ENCODE data around the gene TMEM141.
"Not testable (repeated sequence)": the region's sequence is repeated elsewhere in the genome, so short reads cannot be mapped to it uniquely, and the experiment has no call there.

TMEM141 gene

DNA sequence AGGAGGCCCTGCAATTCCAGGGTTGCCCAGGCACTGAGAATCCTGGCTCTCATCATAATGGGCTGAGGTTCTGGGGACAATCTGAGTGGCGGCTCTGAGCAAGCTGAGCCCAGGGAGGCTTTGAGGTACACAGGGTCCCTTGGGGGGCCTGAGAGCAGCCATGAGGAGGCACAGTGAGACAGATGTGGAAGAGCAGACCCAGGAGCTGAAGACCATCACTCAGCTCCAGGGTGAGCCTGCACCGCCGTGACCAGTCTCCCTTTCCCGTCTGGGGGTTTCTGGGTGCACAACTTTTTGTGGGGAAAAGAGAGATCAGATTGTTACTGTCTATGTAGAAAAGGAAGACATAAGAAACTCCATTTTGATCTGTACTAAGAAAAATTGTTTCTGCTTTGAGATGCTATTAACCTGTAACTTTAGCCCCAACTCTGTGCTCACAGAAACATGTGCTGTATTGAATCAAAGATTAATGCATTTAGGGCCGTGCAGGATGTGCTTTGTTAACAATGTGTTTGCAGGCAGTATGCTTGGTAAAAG, 5.2 kb downstream of the TMEM141 start, which contains the start of gene CCDC183:
Gene CCDC183, plus strand, starts transcription at position 101 of the 537 bp plus-strand sequence. Its CDS starts 60 bp downstream, at position 161.
- ATAC-seq (ENCODE audit: low read depth) (no peak), DNase-seq (ENCODE audit: low spot score) (no peak)
- Histone ChIP-seq H3K9me3 (ENCODE audit: severe bottlenecking) (no peaks in the 10 kb centered on the region), H3K27me3 (ENCODE audit: insufficient read depth, poor library complexity, severe bottlenecking) (peaks cover 38% of the 10 kb centered on the region), H3K4me1 (ENCODE audit: insufficient read depth, poor library complexity, severe bottlenecking) (peaks cover 15% of the 10 kb centered on the region), H3K36me3 (ENCODE audit: low read depth) (peaks cover 14% of the 10 kb centered on the region), H3K4me3 (ENCODE audit: severe bottlenecking) (no peak within 1 kb of the TSS), H3K27ac (ENCODE audit: poor library complexity, severe bottlenecking) (no peak within 1 kb of the TSS)
- TF ChIP-seq, protein P1, sequence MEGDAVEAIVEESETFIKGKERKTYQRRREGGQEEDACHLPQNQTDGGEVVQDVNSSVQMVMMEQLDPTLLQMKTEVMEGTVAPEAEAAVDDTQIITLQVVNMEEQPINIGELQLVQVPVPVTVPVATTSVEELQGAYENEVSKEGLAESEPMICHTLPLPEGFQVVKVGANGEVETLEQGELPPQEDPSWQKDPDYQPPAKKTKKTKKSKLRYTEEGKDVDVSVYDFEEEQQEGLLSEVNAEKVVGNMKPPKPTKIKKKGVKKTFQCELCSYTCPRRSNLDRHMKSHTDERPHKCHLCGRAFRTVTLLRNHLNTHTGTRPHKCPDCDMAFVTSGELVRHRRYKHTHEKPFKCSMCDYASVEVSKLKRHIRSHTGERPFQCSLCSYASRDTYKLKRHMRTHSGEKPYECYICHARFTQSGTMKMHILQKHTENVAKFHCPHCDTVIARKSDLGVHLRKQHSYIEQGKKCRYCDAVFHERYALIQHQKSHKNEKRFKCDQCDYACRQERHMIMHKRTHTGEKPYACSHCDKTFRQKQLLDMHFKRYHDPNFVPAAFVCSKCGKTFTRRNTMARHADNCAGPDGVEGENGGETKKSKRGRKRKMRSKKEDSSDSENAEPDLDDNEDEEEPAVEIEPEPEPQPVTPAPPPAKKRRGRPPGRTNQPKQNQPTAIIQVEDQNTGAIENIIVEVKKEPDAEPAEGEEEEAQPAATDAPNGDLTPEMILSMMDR (IDR thresholded peaks at IDR 0.05; ENCODE audit: poor library complexity, severe bottlenecking) = no peak

GRCh38 chr9:136796775-136797347, 5.7 kb downstream of the TMEM141 start:
- H3K27ac ChIP-seq (ENCODE audit: poor library complexity, severe bottlenecking); H3K4me3 ChIP-seq (ENCODE audit: severe bottlenecking); ATAC-seq (ENCODE audit: low read depth); DNase-seq (ENCODE audit: low spot score); H3K9me3 ChIP-seq (ENCODE audit: severe bottlenecking): not testable (repeated sequence)
- peaks cover 14% of the 10 kb centered on the region for H3K36me3 ChIP-seq (ENCODE audit: low read depth)
- H3K4me1 ChIP-seq (ENCODE audit: insufficient read depth, poor library complexity, severe bottlenecking) = peaks cover 17% of the 10 kb centered on the region
- peaks cover 38% of the 10 kb centered on the region for H3K27me3 ChIP-seq (ENCODE audit: insufficient read depth, poor library complexity, severe bottlenecking)

GRCh38 chr9:136798708-136799078, 7.5 kb downstream of the TMEM141 start:
- no peak overlapping the region for H3K4me3 ChIP-seq (ENCODE audit: severe bottlenecking)
- TF ChIP-seq, protein P1 (IDR thresholded peaks at IDR 0.05; ENCODE audit: poor library complexity, severe bottlenecking) = no peak
- H3K27ac ChIP-seq (ENCODE audit: poor library complexity, severe bottlenecking) = no peak overlapping the region
- DNase-seq (ENCODE audit: low spot score) (no peak), ATAC-seq (ENCODE audit: low read depth) (no peak)
- H3K4me1 ChIP-seq (ENCODE audit: insufficient read depth, poor library complexity, severe bottlenecking) = peaks cover 17% of the 10 kb centered on the region
- no peaks in the 10 kb centered on the region for H3K36me3 ChIP-seq (ENCODE audit: low read depth)
- peaks cover 38% of the 10 kb centered on the region for H3K27me3 ChIP-seq (ENCODE audit: insufficient read depth, poor library complexity, severe bottlenecking)
- H3K9me3 ChIP-seq (ENCODE audit: severe bottlenecking) = no peaks in the 10 kb centered on the region

DNA sequence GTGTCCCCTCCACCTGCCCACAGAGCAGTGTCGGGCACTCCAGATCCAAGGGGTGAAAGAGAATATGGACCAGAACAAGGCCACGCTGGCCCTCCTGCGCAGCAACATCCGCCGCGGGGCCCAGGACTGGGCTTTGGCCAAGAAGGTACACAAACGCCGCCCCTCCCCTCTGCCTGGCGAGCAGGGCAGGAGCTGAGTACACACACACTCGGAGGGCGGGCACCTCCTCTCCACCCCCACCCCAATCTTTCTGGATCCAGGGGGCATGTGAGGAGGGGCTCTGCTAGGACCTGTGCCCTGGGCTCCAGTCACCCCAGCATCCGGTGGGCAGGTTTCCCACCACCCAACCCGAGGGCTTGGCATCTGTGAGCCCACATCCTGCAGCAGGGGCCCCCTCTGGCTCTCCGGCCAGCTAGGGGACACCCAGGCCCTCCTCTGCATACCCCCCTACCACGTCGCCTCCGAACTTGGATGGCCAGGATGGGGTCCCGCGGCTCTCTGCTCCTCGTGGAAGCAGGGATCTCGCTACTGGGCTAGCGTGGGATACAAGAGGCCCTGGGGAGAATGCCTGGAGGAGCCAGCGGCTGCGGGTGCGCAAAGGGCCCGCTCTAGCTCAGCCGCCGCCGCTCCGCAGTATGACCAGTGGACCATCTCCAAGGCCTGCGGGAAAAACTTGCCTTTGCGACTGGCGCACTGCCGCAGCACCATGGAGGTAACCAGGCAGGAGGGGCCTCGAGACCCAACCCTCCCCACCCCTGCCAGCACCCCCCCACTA, 8.1 kb downstream of the TMEM141 start:
- H3K4me3 ChIP-seq (ENCODE audit: severe bottlenecking) = peak overlapping the region; percentile 19
- ATAC-seq (ENCODE audit: low read depth) (peak; percentile 4), DNase-seq (ENCODE audit: low spot score) (peak; percentile 75)
- no peaks in the 10 kb centered on the region for H3K36me3 ChIP-seq (ENCODE audit: low read depth)
- H3K4me1 ChIP-seq (ENCODE audit: insufficient read depth, poor library complexity, severe bottlenecking) = peaks cover 17% of the 10 kb centered on the region
- TF ChIP-seq, protein P1 (IDR thresholded peaks at IDR 0.05; ENCODE audit: poor library complexity, severe bottlenecking) = no peak
- H3K27ac ChIP-seq (ENCODE audit: poor library complexity, severe bottlenecking) = no peak overlapping the region
- H3K27me3 ChIP-seq (ENCODE audit: insufficient read depth, poor library complexity, severe bottlenecking) = peaks cover 38% of the 10 kb centered on the region
- H3K9me3 ChIP-seq (ENCODE audit: severe bottlenecking) = no peaks in the 10 kb centered on the region

- Histone ChIP-seq H3K27ac (ENCODE audit: poor library complexity, severe bottlenecking) (no peak overlapping the region), H3K4me3 (ENCODE audit: severe bottlenecking) (peak overlapping the region; percentile 19), H3K4me1 (ENCODE audit: insufficient read depth, poor library complexity, severe bottlenecking) (peaks cover 17% of the 10 kb centered on the region), H3K27me3 (ENCODE audit: insufficient read depth, poor library complexity, severe bottlenecking) (peaks cover 38% of the 10 kb centered on the region), H3K9me3 (ENCODE audit: severe bottlenecking) (no peaks in the 10 kb centered on the region), H3K36me3 (ENCODE audit: low read depth) (no peaks in the 10 kb centered on the region)
- ATAC-seq (ENCODE audit: low read depth) (peak; percentile 61), DNase-seq (ENCODE audit: low spot score) (peak; percentile 94)
- TF ChIP-seq, protein P1 (IDR thresholded peaks at IDR 0.05; ENCODE audit: poor library complexity, severe bottlenecking) = no peak
Observed at GRCh38 chr9:136799854-136800657, 8.9 kb downstream of the TMEM141 start.

All from RWPE2 (cell line).